PFSK-1 (cell line): ENCODE measurements around the gene PRELID1.

Experiments used
- POLR2AphosphoS5 ChIP-seq: IDR thresholded peaks from 2 replicates; pipeline ENCODE4 v1.6.1; 2012; ENCODE audit warnings: low read depth, mild to moderate bottlenecking, control low read depth, low read length, moderate library complexity
- REST ChIP-seq, 2 experiments: IDR thresholded peaks; 2 replicates each; pipeline versions ENCODE4 v1.6.1 to v1.8.0; 2011 to 2012; ENCODE audit warnings: low read depth in 2 of 2, low read length in 2 of 2, control low read depth in 1 of 2, inconsistent platforms in 1 of 2, mild to moderate bottlenecking in 1 of 2, moderate library complexity in 1 of 2; ENCODE audit not compliant: insufficient read depth in 1 of 2
- SIN3A ChIP-seq: IDR thresholded peaks from 2 replicates; pipeline ENCODE4 v1.6.1; 2012; ENCODE audit warnings: mild to moderate bottlenecking, low read length, moderate library complexity, borderline replicate concordance; ENCODE audit not compliant: insufficient read depth

- TF ChIP-seq REST (IDR thresholded peaks at IDR 0.05; ENCODE audit: insufficient read depth in 1 of 2, low read depth in 2 of 2, low read length in 2 of 2) (no peak), POLR2AphosphoS5 (no peak), SIN3A (peak; percentile 46; the same call in 1 of the 2 replicates)
These were observed 8.4 kb downstream of the PRELID1 start, which contains the start of gene MXD3 for GRCh38 chr5:177311723-177312648.
